Naive thymus-derived CD4-positive, alpha-beta T cell (primary cell): ENCODE data around the gene TSPYL6. TPM values are rescaled to one million over a fixed set of nuclear protein-coding genes. Genes with fewer than 3 reads are reported as not detected.
A peak's percentile ranks its signal among the peaks of the same experiment; 100 is the strongest.

Experiments
- ATAC-seq: fragments of 150-1000 bp; cut with Tn5 transposase; 2 replicates; pipeline ENCODE4 v1.10.0; 2021; ENCODE audit warnings: mild to moderate bottlenecking, moderate library complexity
- CTCF ChIA-PET: fragments of 350-600 bp; sonication (Branson Sonifier 250); formaldehyde crosslinking; loops from one replicate; lab custom pipeline; 2021; ENCODE audit warnings: antibody characterized with exemption; lab: Charles Lee
- POLR2A ChIA-PET: fragments of 350-600 bp; sonication (Branson Sonifier 250); formaldehyde crosslinking; loops from one replicate; lab custom pipeline; 2021; ENCODE audit warnings: antibody characterized with exemption, inconsistent platforms; lab: Charles Lee
- DNase-seq, 9 donors: peaks; one replicate each; pipeline versions ENCODE4 v3.0.0 to v3.0.0-alpha.2; 2020 to 2022; ENCODE audit warnings: mixed read lengths in 1 of 9
- H3K27ac ChIP-seq: one replicate; pipeline ENCODE4 v1.7.0; 2013; ENCODE audit warnings: mild to moderate bottlenecking, low read depth, low read length, moderate library complexity
- H3K27me3 ChIP-seq, 2 donors: one replicate each; pipeline ENCODE4 v1.7.0; 2013; ENCODE audit warnings: low read length in 2 of 2, mild to moderate bottlenecking in 2 of 2, moderate library complexity in 2 of 2; ENCODE audit not compliant: control insufficient read depth in 2 of 2, insufficient read depth in 2 of 2
- H3K36me3 ChIP-seq, 3 experiments: 1 replicate in 2 of 3; 2 replicates in 1 of 3; pipeline ENCODE4 v1.7.0; 2013; ENCODE audit warnings: low read length in 3 of 3, mild to moderate bottlenecking in 3 of 3, moderate library complexity in 1 of 3; ENCODE audit not compliant: insufficient read depth in 3 of 3, control insufficient read depth in 2 of 3
- H3K4me1 ChIP-seq, 2 donors: one replicate each; pipeline ENCODE4 v1.7.0; 2013; ENCODE audit warnings: low read length in 2 of 2, mild to moderate bottlenecking in 2 of 2, moderate library complexity in 1 of 2; ENCODE audit not compliant: control insufficient read depth in 2 of 2, insufficient read depth in 2 of 2
- H3K4me3 ChIP-seq: 2 replicates; pipeline ENCODE4 v1.7.0; 2013; ENCODE audit warnings: mild to moderate bottlenecking, low read length
- H3K9me3 ChIP-seq, 3 experiments: 1 replicate in 2 of 3; 2 replicates in 1 of 3; pipeline ENCODE4 v1.7.0; 2013; ENCODE audit warnings: low read length in 3 of 3; ENCODE audit not compliant: control insufficient read depth in 2 of 3
- H3K27ac Mint-ChIP-seq, 9 donors: one replicate each; pipeline ENCODE4 v1.8.0; 2020 to 2022; ENCODE audit warnings: mixed read lengths in 9 of 9, mild to moderate bottlenecking in 8 of 9, moderate library complexity in 5 of 9, inconsistent platforms in 2 of 9
- H3K27me3 Mint-ChIP-seq, 5 donors: one replicate each; pipeline ENCODE4 v1.8.0; 2021 to 2022; ENCODE audit warnings: mixed read lengths in 5 of 5, mild to moderate bottlenecking in 1 of 5
- H3K36me3 Mint-ChIP-seq, 5 donors: one replicate each; pipeline ENCODE4 v1.8.0; 2020 to 2022; ENCODE audit warnings: mixed read lengths in 5 of 5, mild to moderate bottlenecking in 3 of 5, inconsistent platforms in 1 of 5
- H3K4me1 Mint-ChIP-seq, 7 donors: one replicate each; pipeline ENCODE4 v1.8.0; 2020 to 2022; ENCODE audit warnings: mixed read lengths in 7 of 7, mild to moderate bottlenecking in 3 of 7, inconsistent platforms in 1 of 7
- H3K4me3 Mint-ChIP-seq, 10 donors: one replicate each; pipeline ENCODE4 v1.8.0; 2020 to 2022; ENCODE audit warnings: mild to moderate bottlenecking in 10 of 10, mixed read lengths in 10 of 10, moderate library complexity in 6 of 10, inconsistent platforms in 2 of 10
- H3K9me3 Mint-ChIP-seq, 11 donors: one replicate each; pipeline ENCODE4 v1.8.0; 2020 to 2022; ENCODE audit warnings: mixed read lengths in 11 of 11, mild to moderate bottlenecking in 4 of 11, inconsistent platforms in 1 of 11, moderate library complexity in 1 of 11
- intact Hi-C, 2 donors: fragments of 100-400 bp; cut with micrococcal nuclease; formaldehyde crosslinking; loops; one replicate each; pipeline ENCODE4 v1.15.1; 2023
- polyA plus RNA-seq, 2 donors: library from polyadenylated mRNA; unstranded; fragments of 300-500 nt; fragmentation: Illumina TruSeq; gene quantifications; one replicate each; pipeline ENCODE4 v1.2.3, GENCODE V29; 2021
- total RNA-seq, 6 experiments: library from RNA in 5 of 6; stranded (reverse) in 5 of 6; gene quantifications; 1 replicate in 5 of 6; 2 replicates in 1 of 6; pipeline ENCODE4 v1.2.3 and lab custom pipeline; 2021 to 2026

Gene TSPYL6
- total and polyA plus RNA-seq, 7 experiments from 2014 or later, result not detected

DNA sequence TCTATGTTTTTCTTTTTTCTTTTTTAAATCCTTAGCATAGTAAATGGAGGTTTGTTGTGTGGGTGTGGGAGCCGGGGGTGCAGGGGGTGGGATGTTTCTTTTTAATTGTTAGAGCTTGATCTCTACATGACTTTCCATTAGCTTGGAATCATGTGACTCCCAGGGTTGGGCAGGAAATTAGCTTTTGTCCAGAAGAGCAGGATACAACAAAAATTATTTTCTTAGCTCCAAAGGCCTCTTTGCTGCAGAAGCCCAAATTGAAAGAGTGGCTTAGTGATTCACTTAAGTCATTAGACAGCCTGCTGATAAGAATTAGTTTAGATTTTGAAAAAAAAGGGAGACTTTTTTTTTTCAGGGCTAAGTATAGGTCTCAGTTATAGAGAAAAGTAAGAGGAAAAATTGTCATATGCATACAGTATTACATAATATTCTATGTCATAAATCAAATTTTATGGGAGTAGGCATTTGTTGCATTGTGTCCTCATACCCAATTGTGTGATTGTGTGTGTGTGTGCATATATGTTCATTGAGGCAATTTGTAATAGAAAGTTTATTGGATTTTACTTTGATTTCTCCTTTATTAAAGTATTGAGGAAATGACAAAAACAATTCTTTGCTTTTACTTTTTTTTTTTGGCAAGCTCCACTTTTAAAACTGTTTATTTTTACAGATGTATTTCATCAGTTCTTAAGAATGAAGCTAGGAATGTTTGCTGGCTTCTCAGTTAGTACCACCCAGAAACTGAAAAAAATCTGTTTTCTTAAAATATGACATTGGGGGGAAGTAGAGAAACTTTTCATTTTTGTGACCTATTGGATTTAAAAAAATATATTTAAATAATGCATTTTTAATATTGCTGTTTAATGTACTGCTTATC lies 47.4 kb downstream of the TSPYL6 start:
- H3K4me1 ChIP-seq, result no peaks in the 10 kb centered on the region
- ChIA-PET POLR2A (no interaction called here), CTCF (interaction anchor here (0.6 to 0.8 kb wide), 2 partner anchors 32 to 137 kb away, joined by 3 read pairs; no protein-coding TSS in a partner anchor)
- Mint-ChIP-seq H3K4me3 (no peak overlapping the region), H3K36me3 (peaks cover 0 to 19% (median 4%) of the 10 kb centered on the region in 5 donors), H3K4me1 (peaks cover 3 to 25% (median 13%) of the 10 kb centered on the region in 7 donors), H3K9me3 (peaks cover 0 to 8% (median 0%) of the 10 kb centered on the region in 11 donors), H3K27me3 (no peaks in the 10 kb centered on the region), H3K27ac (peak overlapping the region in 2 of 9 donors; percentile 15 to 70)
- no peaks in the 10 kb centered on the region for H3K9me3 ChIP-seq
- DNase-seq, result no peak
- no peaks in the 10 kb centered on the region for H3K36me3 ChIP-seq
- H3K4me3 ChIP-seq, result no peak overlapping the region
- no peak for ATAC-seq
- H3K27ac ChIP-seq, result no peak overlapping the region
- intact Hi-C loops, result loop anchor here in 1 of 2 donors (10.0 kb wide), 1 partner anchor 966 kb away; no protein-coding TSS in a partner anchor
- H3K27me3 ChIP-seq, result no peaks in the 10 kb centered on the region

DNA sequence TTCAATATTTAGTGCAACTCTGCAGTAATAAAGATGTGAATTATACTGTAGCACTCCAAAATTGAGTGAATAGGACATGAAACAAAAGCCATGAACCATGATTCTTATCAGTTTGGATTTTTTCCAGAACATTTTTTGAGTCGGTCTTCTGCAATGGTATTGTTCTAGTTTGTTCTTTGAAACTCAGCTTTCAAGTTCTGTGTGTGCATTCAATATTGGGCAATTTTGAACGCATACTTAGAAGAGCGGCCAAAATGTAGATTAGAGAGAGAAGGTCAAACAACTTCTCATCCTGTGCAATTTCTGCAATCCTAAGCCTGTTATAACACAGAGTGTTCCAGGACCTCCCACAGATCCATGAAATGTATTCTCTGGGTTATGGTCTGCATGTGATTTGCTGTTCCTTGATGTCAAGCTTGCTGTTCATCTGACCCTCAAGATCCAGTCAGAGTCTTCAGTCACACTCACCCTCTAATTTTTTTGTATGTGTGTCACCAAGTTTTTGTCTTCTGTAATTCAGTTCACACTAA lies 48.3 kb downstream of the TSPYL6 start:
- intact Hi-C loops, result loop anchor here in 1 of 2 donors (10.0 kb wide), 1 partner anchor 967 kb away; no protein-coding TSS in a partner anchor
- ChIA-PET CTCF (no interaction called here), POLR2A (no interaction called here)
- no peaks in the 10 kb centered on the region for H3K27me3 ChIP-seq
- H3K4me3 Mint-ChIP-seq, result no peak overlapping the region
- no peak for DNase-seq
- H3K4me1 ChIP-seq, result no peaks in the 10 kb centered on the region
- H3K9me3 Mint-ChIP-seq, result no peaks in the 10 kb centered on the region
- H3K36me3 ChIP-seq, result no peaks in the 10 kb centered on the region
- H3K27me3 Mint-ChIP-seq, result no peaks in the 10 kb centered on the region
- peaks cover 0 to 15% (median 4%) of the 10 kb centered on the region in 5 donors for H3K36me3 Mint-ChIP-seq
- H3K9me3 ChIP-seq, result no peaks in the 10 kb centered on the region
- H3K4me3 ChIP-seq, result no peak overlapping the region
- peaks cover 3 to 25% (median 13%) of the 10 kb centered on the region in 7 donors for H3K4me1 Mint-ChIP-seq
- H3K27ac ChIP-seq, result no peak overlapping the region
- H3K27ac Mint-ChIP-seq, result no peak overlapping the region
- no peak for ATAC-seq

DNA sequence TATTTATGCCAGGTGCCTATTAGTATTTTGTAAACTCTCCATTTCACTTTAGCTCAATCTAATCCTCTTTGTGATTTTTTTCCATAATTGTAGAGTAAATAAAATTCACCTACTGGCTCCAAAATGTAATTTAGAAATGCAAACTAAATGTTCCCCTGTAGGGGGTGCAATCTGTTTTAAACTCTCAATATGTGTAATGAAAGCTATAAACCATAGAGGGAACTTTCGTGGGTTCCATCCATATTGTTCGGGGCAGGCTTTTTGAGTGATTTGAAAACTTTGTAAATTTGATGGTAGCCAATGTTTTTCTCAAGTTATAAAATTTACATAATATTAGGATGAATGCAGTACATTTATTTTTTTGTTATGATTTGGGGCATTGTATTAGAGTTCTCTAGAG lies 49.4 kb downstream of the TSPYL6 start:
- Histone ChIP-seq H3K27ac (no peak overlapping the region), H3K4me3 (no peak overlapping the region), H3K9me3 (no peaks in the 10 kb centered on the region), H3K36me3 (no peaks in the 10 kb centered on the region), H3K27me3 (no peaks in the 10 kb centered on the region), H3K4me1 (no peaks in the 10 kb centered on the region)
- Mint-ChIP-seq H3K4me3 (no peak overlapping the region), H3K4me1 (peaks cover 3 to 25% (median 13%) of the 10 kb centered on the region in 7 donors), H3K36me3 (peaks cover 0 to 12% (median 4%) of the 10 kb centered on the region in 5 donors), H3K9me3 (peaks cover 0 to 1% (median 0%) of the 10 kb centered on the region in 11 donors), H3K27me3 (no peaks in the 10 kb centered on the region), H3K27ac (no peak overlapping the region)
- intact Hi-C loops, result loop anchor here in 1 of 2 donors (1.0 to 10.0 kb wide), 2 partner anchors 498 to 968 kb away; no protein-coding TSS in a partner anchor
- ATAC-seq (no peak), DNase-seq (peak in 2 of 9 donors; percentile 5 to 11)
- CTCF ChIA-PET, result interaction anchor here (0.8 kb wide), 1 partner anchor 498 kb away, joined by 6 read pairs; no protein-coding TSS in a partner anchor
- POLR2A ChIA-PET, result no interaction called here

DNA sequence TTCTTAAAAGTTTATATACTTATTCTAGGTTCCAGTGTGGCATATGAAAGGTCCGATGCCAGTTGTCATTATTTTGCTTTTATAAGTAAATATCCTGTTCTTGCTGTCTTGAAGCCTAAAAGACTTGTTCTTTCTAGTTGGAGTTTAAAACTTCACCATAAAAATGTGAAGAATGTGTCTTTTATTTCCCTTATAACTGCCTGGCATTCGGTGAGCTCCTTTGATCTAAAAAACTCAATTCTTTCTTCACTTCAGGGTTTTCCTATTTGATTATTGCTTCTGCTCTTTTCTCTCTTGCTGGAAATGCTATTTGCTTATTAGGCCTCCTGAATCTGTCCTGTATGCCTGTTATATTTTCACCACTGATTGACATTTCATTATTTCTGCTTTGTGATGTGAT lies 51.6 kb downstream of the TSPYL6 start:
- H3K4me1 Mint-ChIP-seq, result peaks cover 3 to 25% (median 13%) of the 10 kb centered on the region in 7 donors
- H3K27ac ChIP-seq, result no peak overlapping the region
- no peak overlapping the region for H3K4me3 Mint-ChIP-seq
- no peaks in the 10 kb centered on the region for H3K9me3 ChIP-seq
- DNase-seq (no peak), ATAC-seq (no peak)
- peak overlapping the region in 1 of 9 donors; percentile 8 for H3K27ac Mint-ChIP-seq
- no peaks in the 10 kb centered on the region for H3K27me3 Mint-ChIP-seq
- H3K9me3 Mint-ChIP-seq, result peaks cover 0 to 4% (median 0%) of the 10 kb centered on the region in 11 donors
- intact Hi-C loops, result loop anchor here in 1 of 2 donors (10.0 kb wide), 1 partner anchor 970 kb away; no protein-coding TSS in a partner anchor
- ChIA-PET CTCF (no interaction called here), POLR2A (interaction anchor here (0.6 kb wide), 1 partner anchor 1017 kb away, joined by 3 read pairs; no protein-coding TSS in a partner anchor)
- no peaks in the 10 kb centered on the region for H3K36me3 ChIP-seq
- H3K27me3 ChIP-seq, result no peaks in the 10 kb centered on the region
- H3K36me3 Mint-ChIP-seq, result peaks cover 0 to 18% (median 4%) of the 10 kb centered on the region in 5 donors
- no peaks in the 10 kb centered on the region for H3K4me1 ChIP-seq
- no peak overlapping the region for H3K4me3 ChIP-seq

Other genes with a start within 250 kb of the TSPYL6 start
- 10 to 100 TPM; 12.3 to 19.6 (median 15.6) TPM for gene ACYP2, start 140.6 kb downstream of the TSPYL6 start, total RNA-seq
- 10 to 100 TPM; 11.2 to 23.0 TPM for gene ACYP2, start 140.6 kb downstream of the TSPYL6 start, polyA plus RNA-seq
- gene SPTBN1, start 200.1 kb upstream of the TSPYL6 start, total RNA-seq, result 100 to 1,000 TPM; 167 to 207 (median 204) TPM
- 100 to 1,000 TPM in 1 of 2 donors, 10 to 100 TPM in 1; 43.3 to 120 TPM for gene SPTBN1, start 200.1 kb upstream of the TSPYL6 start, polyA plus RNA-seq